ENCODE results near the gene ALOXE3.

ALOXE3 gene

GRCh38 chr17:8051831-8052230 is 66.5 kb downstream of the ALOXE3 start:
- Histone ChIP-seq H3K9me3 (ENCODE audit: control insufficient read depth in 1 of 2, low read length in 2 of 2) (no peaks in the 10 kb centered on the region), H3K4me3 (ENCODE audit: low read depth in 1 of 2, low read length in 2 of 2) (no peak overlapping the region), H3K27ac (ENCODE audit: low read depth, low read length) (no peak overlapping the region), H3K9ac (ENCODE audit: low read depth in 1 of 2, low read length in 2 of 2) (no peak overlapping the region), H3K4me1 (ENCODE audit: control insufficient read depth in 1 of 2, insufficient read depth in 2 of 2, low read length in 2 of 2) (peaks cover 11 to 14% of the 10 kb centered on the region in 2 donors), H3K36me3 (ENCODE audit: control insufficient read depth in 1 of 2, insufficient read depth in 2 of 2, low read length in 2 of 2) (no peaks in the 10 kb centered on the region), H3K27me3 (ENCODE audit: control insufficient read depth in 1 of 2, insufficient read depth in 2 of 2, low read length in 2 of 2) (peaks cover 0 to 3% of the 10 kb centered on the region in 2 donors)

GRCh38 chr17:8048736-8049135 is 69.6 kb downstream of the ALOXE3 start:
- Histone ChIP-seq H3K36me3 (ENCODE audit: control insufficient read depth in 1 of 2, insufficient read depth in 2 of 2, low read length in 2 of 2) (no peaks in the 10 kb centered on the region), H3K4me3 (ENCODE audit: low read depth in 1 of 2, low read length in 2 of 2) (no peak overlapping the region), H3K9ac (ENCODE audit: low read depth in 1 of 2, low read length in 2 of 2) (no peak overlapping the region), H3K9me3 (ENCODE audit: control insufficient read depth in 1 of 2, low read length in 2 of 2) (no peaks in the 10 kb centered on the region), H3K27me3 (ENCODE audit: control insufficient read depth in 1 of 2, insufficient read depth in 2 of 2, low read length in 2 of 2) (peaks cover 0 to 9% of the 10 kb centered on the region in 2 donors), H3K4me1 (ENCODE audit: control insufficient read depth in 1 of 2, insufficient read depth in 2 of 2, low read length in 2 of 2) (no peaks in the 10 kb centered on the region), H3K27ac (ENCODE audit: low read depth, low read length) (no peak overlapping the region)

GRCh38 chr17:8048236-8048635 is 70.1 kb downstream of the ALOXE3 start:
- no peaks in the 10 kb centered on the region for H3K9me3 ChIP-seq (ENCODE audit: control insufficient read depth in 1 of 2, low read length in 2 of 2)
- no peak overlapping the region for H3K4me3 ChIP-seq (ENCODE audit: low read depth in 1 of 2, low read length in 2 of 2)
- H3K9ac ChIP-seq (ENCODE audit: low read depth in 1 of 2, low read length in 2 of 2) = no peak overlapping the region
- no peaks in the 10 kb centered on the region for H3K36me3 ChIP-seq (ENCODE audit: control insufficient read depth in 1 of 2, insufficient read depth in 2 of 2, low read length in 2 of 2)
- peaks cover 0 to 9% of the 10 kb centered on the region in 2 donors for H3K27me3 ChIP-seq (ENCODE audit: control insufficient read depth in 1 of 2, insufficient read depth in 2 of 2, low read length in 2 of 2)
- no peak overlapping the region for H3K27ac ChIP-seq (ENCODE audit: low read depth, low read length)
- H3K4me1 ChIP-seq (ENCODE audit: control insufficient read depth in 1 of 2, insufficient read depth in 2 of 2, low read length in 2 of 2) = no peaks in the 10 kb centered on the region

GRCh38 chr17:8047769-8048110 is 70.6 kb downstream of the ALOXE3 start:
- Histone ChIP-seq H3K27me3 (ENCODE audit: control insufficient read depth in 1 of 2, insufficient read depth in 2 of 2, low read length in 2 of 2) (peaks cover 0 to 9% of the 10 kb centered on the region in 2 donors), H3K36me3 (ENCODE audit: control insufficient read depth in 1 of 2, insufficient read depth in 2 of 2, low read length in 2 of 2) (no peaks in the 10 kb centered on the region), H3K4me1 (ENCODE audit: control insufficient read depth in 1 of 2, insufficient read depth in 2 of 2, low read length in 2 of 2) (no peaks in the 10 kb centered on the region), H3K9me3 (ENCODE audit: control insufficient read depth in 1 of 2, low read length in 2 of 2) (no peaks in the 10 kb centered on the region), H3K27ac (ENCODE audit: low read depth, low read length) (no peak overlapping the region), H3K9ac (ENCODE audit: low read depth in 1 of 2, low read length in 2 of 2) (no peak overlapping the region), H3K4me3 (ENCODE audit: low read depth in 1 of 2, low read length in 2 of 2) (no peak overlapping the region)

GRCh38 chr17:8046929-8047768 is 71.2 kb downstream of the ALOXE3 start:
- Histone ChIP-seq H3K9me3 (ENCODE audit: control insufficient read depth in 1 of 2, low read length in 2 of 2) (no peaks in the 10 kb centered on the region), H3K4me1 (ENCODE audit: control insufficient read depth in 1 of 2, insufficient read depth in 2 of 2, low read length in 2 of 2) (no peaks in the 10 kb centered on the region), H3K4me3 (ENCODE audit: low read depth in 1 of 2, low read length in 2 of 2) (no peak overlapping the region), H3K27me3 (ENCODE audit: control insufficient read depth in 1 of 2, insufficient read depth in 2 of 2, low read length in 2 of 2) (peaks cover 0 to 9% of the 10 kb centered on the region in 2 donors), H3K27ac (ENCODE audit: low read depth, low read length) (no peak overlapping the region), H3K36me3 (ENCODE audit: control insufficient read depth in 1 of 2, insufficient read depth in 2 of 2, low read length in 2 of 2) (no peaks in the 10 kb centered on the region), H3K9ac (ENCODE audit: low read depth in 1 of 2, low read length in 2 of 2) (no peak overlapping the region)

GRCh38 chr17:8046306-8046928 is 71.9 kb downstream of the ALOXE3 start:
- Histone ChIP-seq H3K27me3 (ENCODE audit: control insufficient read depth in 1 of 2, insufficient read depth in 2 of 2, low read length in 2 of 2) (peaks cover 0 to 9% of the 10 kb centered on the region in 2 donors), H3K36me3 (ENCODE audit: control insufficient read depth in 1 of 2, insufficient read depth in 2 of 2, low read length in 2 of 2) (no peaks in the 10 kb centered on the region), H3K4me3 (ENCODE audit: low read depth in 1 of 2, low read length in 2 of 2) (no peak overlapping the region), H3K4me1 (ENCODE audit: control insufficient read depth in 1 of 2, insufficient read depth in 2 of 2, low read length in 2 of 2) (no peaks in the 10 kb centered on the region), H3K27ac (ENCODE audit: low read depth, low read length) (no peak overlapping the region), H3K9me3 (ENCODE audit: control insufficient read depth in 1 of 2, low read length in 2 of 2) (no peaks in the 10 kb centered on the region), H3K9ac (ENCODE audit: low read depth in 1 of 2, low read length in 2 of 2) (no peak overlapping the region)

Data from duodenal mucosa (tissue), 2 donors.